Testis (tissue), 3 donors: Measurements from ENCODE around the gene JAKMIP2. TPM values are rescaled to one million over a fixed set of nuclear protein-coding genes. Genes with fewer than 3 reads are reported as not detected.

Experiments used
- DNase-seq: peaks from one replicate; pipeline ENCODE4 v3.0.0-alpha.2; 2019
- H3K27ac ChIP-seq, 2 donors: fragments of 200-600 bp; sonication (generic); one replicate each; pipeline ENCODE4 v1.5.1; 2019
- H3K27me3 ChIP-seq: fragments of 200-600 bp; sonication (generic); one replicate; pipeline ENCODE4 v1.5.1; 2019
- H3K36me3 ChIP-seq: fragments of 200-600 bp; sonication (generic); one replicate; pipeline ENCODE4 v1.5.1; 2017; ENCODE audit warnings: low read depth; ENCODE audit errors: missing control alignments
- H3K4me1 ChIP-seq: fragments of 200-600 bp; sonication (generic); one replicate; pipeline ENCODE4 v1.5.1; 2019
- H3K4me3 ChIP-seq, 2 donors: fragments of 200-600 bp; sonication (generic); one replicate each; pipeline ENCODE4 v1.5.1; 2017 to 2019
- H3K9me3 ChIP-seq: fragments of 200-600 bp; sonication (generic); one replicate; pipeline ENCODE4 v1.5.1; 2017
- CTCF ChIP-seq, 3 experiments: fragments of 450-650 bp in 2 of 3; fragments of 200-600 bp in 1 of 3; sonication (generic) in 1 of 3; IDR thresholded peaks; one replicate each; pipeline ENCODE4 v1.5.1; 2016 to 2019; ENCODE audit warnings: antibody characterized with exemption in 3 of 3, mild to moderate bottlenecking in 2 of 3, moderate library complexity in 1 of 3
- POLR2A ChIP-seq: fragments of 450-650 bp; IDR thresholded peaks from one replicate; pipeline ENCODE4 v1.6.1; 2017; ENCODE audit warnings: antibody characterized with exemption, mild to moderate bottlenecking, moderate library complexity
- WGBS, 2 donors: methylation state at CpG; one replicate each; pipeline ENCODE4 v1.1.5; 2018; 5-methylcytosine and 5-hydroxymethylcytosine counted together
- intact Hi-C: fragments of 100-400 bp; cut with DNase I; formaldehyde crosslinking; loops from one replicate; pipeline ENCODE4 v1.15.1; 2023; ENCODE audit warnings: low total_unique reads
- polyA plus RNA-seq: library from polyadenylated mRNA; stranded (reverse); fragments of 350-450 nt; fragmentation: Illumina TruSeq; extraction: RNeasy Lipid Tissue Mini Kit (QIAGEN cat#74804); gene quantifications from one replicate; pipeline ENCODE4 v1.2.3, GENCODE V29; 2014; ENCODE audit warnings: low read depth, low replicate concordance; ENCODE audit not compliant: insufficient read depth
- total RNA-seq, 2 donors: library from RNA; depleted of rRNA; stranded (reverse); fragments of >200 nt; gene quantifications; one replicate each; pipeline ENCODE4 v1.2.3, GENCODE V29; 2016

JAKMIP2 gene
- total and polyA plus RNA-seq, 3 donors from 2014 or later = 1.7 to 7.7 (median 3.4) TPM

- WGBS, 2 donors = 94 to 95% methylated on average over 3 to 4 of the region's 4 CpGs
- H3K9me3 ChIP-seq = no peaks in the 10 kb centered on the region
- no peak for TF ChIP-seq POLR2A
These were observed 171.0 kb downstream of the JAKMIP2 start for GRCh38 chr5:147611483-147611882.

GRCh38 chr5:147610798-147611197, 171.7 kb downstream of the JAKMIP2 start:
- 87 to 100% methylated on average over 1 to 3 of the region's 3 CpGs for WGBS, 2 donors
- H3K4me1 ChIP-seq = no peaks in the 10 kb centered on the region
- TF ChIP-seq CTCF (IDR thresholded peaks at IDR 0.05) (no peak), POLR2A (no peak)
- no peak for DNase-seq
- no peak overlapping the region for H3K27ac ChIP-seq
- H3K36me3 ChIP-seq = no peaks in the 10 kb centered on the region
- H3K4me3 ChIP-seq = no peak overlapping the region
- no peaks in the 10 kb centered on the region for H3K27me3 ChIP-seq
- intact Hi-C loops = no loop called here
- H3K9me3 ChIP-seq = no peaks in the 10 kb centered on the region

More at GRCh38 chr5:147611483-147611882, 171.0 kb downstream of the JAKMIP2 start:
- Histone ChIP-seq H3K27me3 (no peaks in the 10 kb centered on the region), H3K4me1 (no peaks in the 10 kb centered on the region), H3K4me3 (no peak overlapping the region), H3K36me3 (no peaks in the 10 kb centered on the region), H3K27ac (no peak overlapping the region)
- intact Hi-C loops = no loop called here
- DNase-seq = no peak

DNA sequence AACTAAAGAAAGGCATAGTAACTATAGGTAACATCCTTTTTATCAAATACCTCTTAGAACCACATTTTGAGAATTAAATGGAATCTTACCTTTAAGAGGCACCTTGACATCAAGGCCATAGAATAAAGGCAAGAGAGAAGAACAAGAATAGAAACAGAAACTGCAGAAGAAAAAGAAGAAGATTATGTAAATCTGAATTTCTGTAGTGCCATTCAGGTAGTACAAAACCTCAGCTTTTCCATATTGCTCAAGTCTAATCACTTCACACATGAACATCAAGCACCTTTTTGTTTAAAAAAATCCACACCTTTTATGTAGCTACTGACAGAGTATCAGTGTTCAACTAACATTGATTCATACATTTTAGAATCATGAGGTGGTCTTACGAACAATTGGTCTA, 180.9 kb downstream of the JAKMIP2 start:
- no peak for DNase-seq
- 0% methylated on average over 1 of the region's 1 CpG for WGBS, 2 donors

DNA sequence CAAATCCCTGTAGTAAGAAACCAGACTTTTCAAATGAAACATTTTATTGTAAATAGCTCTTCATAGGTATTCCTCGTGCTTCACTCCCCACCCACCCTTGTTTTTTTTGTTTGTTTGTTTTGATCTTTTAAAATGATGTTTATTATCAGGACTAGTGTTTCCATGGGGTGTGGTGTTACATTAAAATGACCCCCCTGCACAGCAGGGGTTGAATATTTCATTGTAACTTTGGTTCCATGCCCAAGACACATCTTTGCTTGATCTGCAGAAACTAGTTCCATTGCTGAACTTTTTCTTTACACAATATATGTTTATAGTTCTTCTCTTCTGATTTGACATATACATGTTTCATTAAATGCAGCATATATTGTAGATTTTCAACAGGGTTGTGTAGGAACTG, 191.4 kb downstream of the JAKMIP2 start:
- intact Hi-C loops = no loop called here
- H3K27me3 ChIP-seq = no peaks in the 10 kb centered on the region
- H3K27ac ChIP-seq = no peak overlapping the region
- TF ChIP-seq POLR2A (no peak), CTCF (IDR thresholded peaks at IDR 0.05) (no peak)
- H3K9me3 ChIP-seq = no peaks in the 10 kb centered on the region
- H3K36me3 ChIP-seq = no peaks in the 10 kb centered on the region
- H3K4me3 ChIP-seq = no peak overlapping the region
- 86 to 91% methylated on average over 1 of the region's 1 CpG for WGBS, 2 donors
- H3K4me1 ChIP-seq = no peaks in the 10 kb centered on the region
- no peak for DNase-seq

More for the DNA sequence above, 180.9 kb downstream of the JAKMIP2 start:
- TF ChIP-seq POLR2A = no peak
- no peak for TF ChIP-seq CTCF (IDR thresholded peaks at IDR 0.05)
- H3K4me1 ChIP-seq = no peaks in the 10 kb centered on the region
- H3K4me3 ChIP-seq = no peak overlapping the region
- H3K27ac ChIP-seq = no peak overlapping the region
- H3K36me3 ChIP-seq = no peaks in the 10 kb centered on the region
- no peaks in the 10 kb centered on the region for H3K27me3 ChIP-seq
- intact Hi-C loops = no loop called here
- no peaks in the 10 kb centered on the region for H3K9me3 ChIP-seq

- Histone ChIP-seq H3K4me3 (no peak overlapping the region), H3K9me3 (no peaks in the 10 kb centered on the region), H3K27me3 (no peaks in the 10 kb centered on the region), H3K27ac (no peak overlapping the region), H3K36me3 (no peaks in the 10 kb centered on the region), H3K4me1 (no peaks in the 10 kb centered on the region)
- no peak for DNase-seq
- TF ChIP-seq CTCF (IDR thresholded peaks at IDR 0.05) = no peak
- TF ChIP-seq POLR2A = no peak
- intact Hi-C loops = no loop called here
These were observed 192.4 kb downstream of the JAKMIP2 start for GRCh38 chr5:147590096-147590495.
